AG09319 (cell line): Measurements from ENCODE around the gene PFDN4.
"Not testable (repeated sequence)": the region's sequence is repeated elsewhere in the genome, so short reads cannot be mapped to it uniquely, and the experiment has no call there.

Experiments used
- DNase-seq: peaks from one replicate; pipeline ENCODE4 v3.0.0-alpha.2; 2010; ENCODE audit warnings: low read depth; ENCODE audit errors: extremely low read depth
- TF ChIP-seq, protein P1 (sequence below): IDR thresholded peaks from 2 replicates; pipeline ENCODE4 v1.5.1; 2011; ENCODE audit warnings: low read depth, mild to moderate bottlenecking, inconsistent platforms, low read length, moderate library complexity

The PFDN4 gene

DNA sequence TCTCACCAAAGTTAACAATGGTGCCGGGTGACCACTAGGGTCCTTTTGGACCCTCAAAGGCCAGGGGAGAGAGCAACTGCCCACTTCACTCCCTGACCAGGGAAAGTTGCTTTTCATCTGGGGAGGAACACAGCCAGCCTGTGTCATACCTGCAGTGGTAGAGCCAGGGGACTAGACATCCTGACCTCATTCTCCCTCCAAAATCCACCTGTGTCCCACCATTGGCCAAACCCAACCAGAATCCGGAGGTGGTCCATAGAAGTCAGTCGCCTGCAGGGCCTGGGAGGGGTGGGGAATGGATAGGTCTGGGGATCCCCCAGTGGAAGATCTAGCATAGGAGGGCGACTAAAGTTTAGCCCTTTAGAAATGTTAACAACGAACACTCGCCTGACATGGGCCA, 12.8 kb downstream of the PFDN4 start:
- TF ChIP-seq, protein P1, sequence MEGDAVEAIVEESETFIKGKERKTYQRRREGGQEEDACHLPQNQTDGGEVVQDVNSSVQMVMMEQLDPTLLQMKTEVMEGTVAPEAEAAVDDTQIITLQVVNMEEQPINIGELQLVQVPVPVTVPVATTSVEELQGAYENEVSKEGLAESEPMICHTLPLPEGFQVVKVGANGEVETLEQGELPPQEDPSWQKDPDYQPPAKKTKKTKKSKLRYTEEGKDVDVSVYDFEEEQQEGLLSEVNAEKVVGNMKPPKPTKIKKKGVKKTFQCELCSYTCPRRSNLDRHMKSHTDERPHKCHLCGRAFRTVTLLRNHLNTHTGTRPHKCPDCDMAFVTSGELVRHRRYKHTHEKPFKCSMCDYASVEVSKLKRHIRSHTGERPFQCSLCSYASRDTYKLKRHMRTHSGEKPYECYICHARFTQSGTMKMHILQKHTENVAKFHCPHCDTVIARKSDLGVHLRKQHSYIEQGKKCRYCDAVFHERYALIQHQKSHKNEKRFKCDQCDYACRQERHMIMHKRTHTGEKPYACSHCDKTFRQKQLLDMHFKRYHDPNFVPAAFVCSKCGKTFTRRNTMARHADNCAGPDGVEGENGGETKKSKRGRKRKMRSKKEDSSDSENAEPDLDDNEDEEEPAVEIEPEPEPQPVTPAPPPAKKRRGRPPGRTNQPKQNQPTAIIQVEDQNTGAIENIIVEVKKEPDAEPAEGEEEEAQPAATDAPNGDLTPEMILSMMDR: no peak
- no peak for DNase-seq

DNA sequence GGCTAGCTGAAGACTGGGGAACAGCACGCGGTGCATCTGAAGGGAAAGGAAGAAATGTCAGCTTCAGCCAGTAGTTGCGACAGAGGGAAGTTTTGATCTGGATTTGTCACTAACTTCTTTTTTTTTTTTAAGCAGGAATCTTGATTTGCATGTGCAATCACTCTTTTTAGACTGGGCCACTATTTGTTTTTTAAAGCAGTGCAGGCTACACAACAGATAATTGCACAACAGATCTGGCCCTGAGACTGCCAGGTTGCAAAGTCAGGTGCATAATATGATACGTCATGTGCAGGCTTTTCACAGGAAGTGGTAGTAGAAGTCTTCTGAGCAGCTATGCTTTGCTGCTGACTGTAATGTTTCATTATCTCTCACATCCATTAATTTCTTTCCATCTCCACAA, 13.5 kb downstream of the PFDN4 start:
- TF ChIP-seq, protein P1: no peak
- no peak for DNase-seq

DNA sequence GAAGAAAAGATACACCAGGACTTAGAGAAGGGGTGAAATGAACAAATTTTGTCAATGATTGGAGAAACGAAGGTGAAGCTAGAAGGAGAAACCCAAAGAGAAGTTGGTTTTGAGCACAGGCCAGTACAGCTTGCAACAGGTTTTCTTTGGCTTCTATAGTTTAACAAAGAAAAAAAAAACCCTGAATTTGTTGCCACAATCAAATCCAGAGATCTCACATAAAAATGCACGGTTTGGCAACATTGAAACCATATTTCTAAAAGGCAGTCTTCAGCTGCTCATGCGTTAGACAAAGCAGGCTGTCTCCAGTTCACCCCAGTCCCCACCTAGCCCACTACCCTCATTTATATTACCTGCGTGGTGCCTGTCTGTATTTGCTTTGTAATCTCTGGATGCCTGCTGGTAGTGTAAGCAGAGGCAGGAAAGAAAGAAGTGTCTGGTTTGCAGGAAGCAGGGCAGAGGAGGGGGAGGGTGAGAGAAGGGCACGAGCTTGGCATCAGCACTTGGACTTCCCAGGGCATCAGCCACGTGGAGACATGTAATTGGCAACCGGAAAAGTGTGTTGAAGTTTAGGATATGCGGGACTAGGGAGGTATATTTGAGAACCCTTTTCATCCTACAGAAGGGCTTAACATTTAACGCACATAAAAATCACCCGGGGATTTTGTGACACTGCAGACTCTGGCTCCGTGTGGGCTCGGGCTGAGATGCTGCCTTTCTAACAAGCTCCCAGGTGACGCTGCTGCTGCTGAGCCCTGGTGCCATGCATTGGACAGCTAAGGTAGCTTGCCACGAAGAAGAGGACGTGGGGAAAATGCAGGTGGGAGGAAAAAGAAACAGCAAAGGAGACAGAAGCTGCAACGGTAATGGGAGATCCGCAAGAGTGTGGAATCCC, 14.4 kb downstream of the PFDN4 start:
- TF ChIP-seq, protein P1: no peak
- no peak for DNase-seq

DNA sequence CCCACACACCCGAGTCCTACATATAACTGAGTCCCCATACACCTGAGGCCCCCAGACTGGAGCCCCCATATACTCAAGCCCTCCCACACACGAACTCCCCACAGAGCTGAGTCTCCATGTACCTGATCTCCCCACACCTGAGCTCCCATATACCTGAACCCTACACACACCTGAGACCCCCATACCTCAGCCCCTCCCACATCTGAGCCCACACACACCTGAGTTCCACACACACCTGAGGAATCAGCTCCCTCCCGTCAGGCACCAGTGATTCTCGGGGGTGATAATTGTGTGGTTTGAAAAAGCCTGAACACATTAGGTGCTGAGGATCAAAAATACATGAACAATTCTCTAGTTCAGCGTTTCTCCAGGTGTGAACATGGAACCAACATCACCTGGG, 15.4 kb downstream of the PFDN4 start:
- DNase-seq: no peak
- TF ChIP-seq, protein P1: no peak

DNA sequence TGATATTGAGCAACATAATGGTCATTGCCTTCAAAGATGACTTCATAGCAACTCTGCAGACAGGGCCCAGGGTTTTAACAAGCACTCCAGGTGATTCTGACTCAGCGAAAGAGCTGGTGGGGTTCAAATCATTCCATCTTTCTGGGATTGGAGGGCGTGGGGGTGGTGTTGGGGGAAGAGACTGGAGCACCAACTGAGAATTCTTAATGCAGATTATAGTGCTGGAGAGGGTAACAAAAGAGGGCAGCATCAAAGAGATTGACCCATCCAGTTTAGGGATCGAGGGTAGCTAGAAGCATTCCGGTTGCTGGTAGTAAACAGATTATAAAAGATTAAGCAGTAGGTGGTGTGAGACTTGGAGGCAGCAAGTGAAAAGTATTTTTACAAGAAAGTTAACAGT, 15.9 kb downstream of the PFDN4 start:
- TF ChIP-seq, protein P1: no peak
- DNase-seq: no peak

DNA sequence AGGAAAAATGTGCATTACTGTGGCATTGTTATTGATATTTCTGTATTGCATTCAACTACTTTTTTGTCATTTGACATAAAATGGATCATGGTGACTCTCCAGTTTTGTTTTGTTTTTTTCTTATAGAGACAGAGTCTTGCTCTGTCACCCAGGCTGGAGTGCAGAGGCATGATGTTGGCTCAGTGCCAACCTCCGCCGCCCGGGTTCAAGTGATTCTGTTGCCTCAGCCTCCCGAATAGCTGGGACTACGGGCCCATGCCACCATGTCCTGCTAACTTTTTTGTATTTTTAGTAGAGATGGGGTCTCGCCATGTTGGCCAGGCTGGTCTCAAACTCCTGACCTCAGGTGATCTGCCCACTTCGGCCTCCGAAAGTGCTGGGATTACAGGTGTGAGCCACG, 16.8 kb downstream of the PFDN4 start:
- not testable (repeated sequence) for DNase-seq

DNA sequence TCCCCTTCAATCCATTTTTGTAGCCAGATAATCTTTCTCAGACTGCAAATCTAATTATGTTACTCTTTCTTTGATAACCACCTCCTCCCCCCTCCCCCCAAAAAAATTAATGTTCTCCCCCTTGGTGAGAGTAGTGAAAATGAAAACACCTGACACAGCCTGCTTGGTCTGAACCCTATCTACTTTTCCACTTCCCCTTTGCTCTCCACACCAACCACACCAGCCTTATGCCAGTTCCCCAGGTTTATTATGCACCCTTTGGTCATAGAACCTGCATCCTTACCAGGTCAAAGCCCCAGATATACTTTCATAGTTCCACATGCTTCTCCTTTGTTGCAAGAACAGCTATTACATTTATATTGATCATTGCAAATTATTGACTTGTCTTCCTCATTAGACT, 19.4 kb downstream of the PFDN4 start:
- no peak for DNase-seq

More for the DNA sequence above, 19.4 kb downstream of the PFDN4 start:
- TF ChIP-seq, protein P1: no peak
